Measurements from ENCODE around the gene TGM6. TPM values are rescaled to one million over a fixed set of nuclear protein-coding genes. Genes with fewer than 3 reads are reported as not detected.

The TGM6 gene
- total and polyA plus RNA-seq, 2 experiments from 2014 or later = not detected

DNA sequence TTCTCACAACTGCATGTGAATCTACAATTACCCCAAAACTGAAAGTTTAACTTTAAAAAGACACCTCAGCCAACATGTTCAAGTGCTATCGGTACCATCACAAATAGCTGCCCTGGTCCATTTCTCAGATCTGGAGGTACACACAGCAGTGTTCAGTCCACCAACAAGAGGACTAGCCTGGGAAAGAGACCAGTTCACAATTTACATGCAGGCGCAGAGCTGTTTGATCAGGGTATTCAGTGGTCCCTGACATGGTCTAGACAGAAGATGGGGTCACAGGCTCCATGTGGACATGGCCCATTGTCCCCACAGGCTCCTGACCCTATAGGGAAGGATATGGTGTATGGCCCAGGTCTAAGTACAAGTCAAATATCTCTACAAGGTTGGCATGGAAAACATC is 15.6 kb upstream of the TGM6 start:
- Histone ChIP-seq H3K27me3 (no peaks in the 10 kb centered on the region), H3K79me2 (no peaks in the 10 kb centered on the region), H4K20me1 (ENCODE audit: insufficient read depth, poor library complexity, severe bottlenecking) (no peaks in the 10 kb centered on the region), H2AFZ (no peak overlapping the region), H3K4me2 (no peak overlapping the region), H3K4me1 (ENCODE audit: insufficient read depth) (no peaks in the 10 kb centered on the region), H3K4me3 (no peak overlapping the region), H3K27ac (no peak overlapping the region), H3K9me3 (ENCODE audit: low read depth) (peaks cover 6% of the 10 kb centered on the region), H3K36me3 (replicated peaks; ENCODE audit: insufficient read depth, low read depth) (no peaks in the 10 kb centered on the region), H3K9me2 (replicated peaks; ENCODE audit: insufficient read depth) (no peaks in the 10 kb centered on the region)
- WGBS (ENCODE audit: low lambda C conversion rate, missing lambda C conversion rate) = 96% methylated on average over 2 of the region's 2 CpGs
- TF ChIP-seq, protein P1, sequence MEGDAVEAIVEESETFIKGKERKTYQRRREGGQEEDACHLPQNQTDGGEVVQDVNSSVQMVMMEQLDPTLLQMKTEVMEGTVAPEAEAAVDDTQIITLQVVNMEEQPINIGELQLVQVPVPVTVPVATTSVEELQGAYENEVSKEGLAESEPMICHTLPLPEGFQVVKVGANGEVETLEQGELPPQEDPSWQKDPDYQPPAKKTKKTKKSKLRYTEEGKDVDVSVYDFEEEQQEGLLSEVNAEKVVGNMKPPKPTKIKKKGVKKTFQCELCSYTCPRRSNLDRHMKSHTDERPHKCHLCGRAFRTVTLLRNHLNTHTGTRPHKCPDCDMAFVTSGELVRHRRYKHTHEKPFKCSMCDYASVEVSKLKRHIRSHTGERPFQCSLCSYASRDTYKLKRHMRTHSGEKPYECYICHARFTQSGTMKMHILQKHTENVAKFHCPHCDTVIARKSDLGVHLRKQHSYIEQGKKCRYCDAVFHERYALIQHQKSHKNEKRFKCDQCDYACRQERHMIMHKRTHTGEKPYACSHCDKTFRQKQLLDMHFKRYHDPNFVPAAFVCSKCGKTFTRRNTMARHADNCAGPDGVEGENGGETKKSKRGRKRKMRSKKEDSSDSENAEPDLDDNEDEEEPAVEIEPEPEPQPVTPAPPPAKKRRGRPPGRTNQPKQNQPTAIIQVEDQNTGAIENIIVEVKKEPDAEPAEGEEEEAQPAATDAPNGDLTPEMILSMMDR (IDR thresholded peaks at IDR 0.05; ENCODE audit: poor library complexity) = no peak
- TF ChIP-seq EZH2 (IDR thresholded peaks at IDR 0.05; ENCODE audit: borderline replicate concordance) (no peak), EZH2phosphoT487 (IDR thresholded peaks at IDR 0.05; ENCODE audit: low read depth, severe bottlenecking, unreplicated experiment) (no peak)
- no peak for DNase-seq (ENCODE audit: low spot score)

DNA sequence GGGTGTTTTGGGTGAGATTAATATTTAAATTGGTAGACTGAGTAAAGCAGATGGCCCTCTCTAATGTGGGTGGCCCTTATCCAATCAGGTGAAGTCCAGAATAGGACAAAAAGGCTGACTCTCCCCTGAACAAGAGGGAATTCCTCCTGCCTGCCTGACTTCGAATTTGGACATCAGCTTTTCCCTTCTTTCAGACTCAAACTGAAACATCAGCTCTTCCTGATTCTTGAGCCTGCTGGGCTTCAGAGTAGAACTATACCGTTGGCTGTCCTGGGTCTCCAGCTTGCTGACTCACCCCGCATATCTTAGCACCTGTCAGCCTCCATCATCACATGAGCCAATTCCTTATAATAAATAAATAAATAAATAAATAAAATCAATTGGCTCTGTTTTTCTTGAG is 15.0 kb upstream of the TGM6 start:
- no peaks in the 10 kb centered on the region for H3K9me2 ChIP-seq (replicated peaks; ENCODE audit: insufficient read depth)
- no peak overlapping the region for H3K4me3 ChIP-seq
- H3K9me3 ChIP-seq (ENCODE audit: low read depth) = peaks cover 5% of the 10 kb centered on the region
- TF ChIP-seq EZH2 (IDR thresholded peaks at IDR 0.05; ENCODE audit: borderline replicate concordance) = no peak
- TF ChIP-seq EZH2phosphoT487 (IDR thresholded peaks at IDR 0.05; ENCODE audit: low read depth, severe bottlenecking, unreplicated experiment) = no peak
- TF ChIP-seq, protein P1 (IDR thresholded peaks at IDR 0.05; ENCODE audit: poor library complexity) = no peak
- no peaks in the 10 kb centered on the region for H3K4me1 ChIP-seq (ENCODE audit: insufficient read depth)
- H3K79me2 ChIP-seq = no peaks in the 10 kb centered on the region
- no peaks in the 10 kb centered on the region for H3K27me3 ChIP-seq
- DNase-seq (ENCODE audit: low spot score) = no peak
- 71% methylated on average over 3 of the region's 3 CpGs for WGBS (ENCODE audit: low lambda C conversion rate, missing lambda C conversion rate)
- no peak overlapping the region for H3K27ac ChIP-seq
- no peak overlapping the region for H2AFZ ChIP-seq
- H3K4me2 ChIP-seq = no peak overlapping the region
- H3K36me3 ChIP-seq (replicated peaks; ENCODE audit: insufficient read depth, low read depth) = no peaks in the 10 kb centered on the region
- H4K20me1 ChIP-seq (ENCODE audit: insufficient read depth, poor library complexity, severe bottlenecking) = no peaks in the 10 kb centered on the region

DNA sequence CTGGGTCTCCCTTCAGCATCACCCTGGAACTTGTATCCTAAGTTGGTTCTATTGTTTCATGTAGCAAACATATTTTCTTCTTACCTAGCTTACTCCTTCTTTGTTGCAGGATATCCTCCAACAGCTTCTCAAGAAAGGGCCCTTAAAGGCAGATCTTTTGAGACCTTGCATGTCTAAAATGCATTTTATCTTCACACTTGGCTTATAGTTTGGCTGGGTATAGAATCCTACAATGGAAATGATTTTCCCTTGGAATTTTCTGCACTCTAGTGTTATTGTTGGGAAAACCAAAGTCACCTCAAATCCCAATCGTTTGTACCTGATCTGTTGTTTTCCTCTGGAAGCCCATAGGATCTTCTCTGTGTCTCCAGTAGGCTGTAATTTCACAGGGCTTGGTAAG is 12.1 kb upstream of the TGM6 start:
- Histone ChIP-seq H4K20me1 (ENCODE audit: insufficient read depth, poor library complexity, severe bottlenecking) (no peaks in the 10 kb centered on the region), H3K27ac (no peak overlapping the region), H3K27me3 (no peaks in the 10 kb centered on the region), H3K36me3 (replicated peaks; ENCODE audit: insufficient read depth, low read depth) (no peaks in the 10 kb centered on the region), H3K9me2 (replicated peaks; ENCODE audit: insufficient read depth) (no peaks in the 10 kb centered on the region), H3K79me2 (no peaks in the 10 kb centered on the region), H3K4me2 (no peak overlapping the region), H3K4me1 (ENCODE audit: insufficient read depth) (no peaks in the 10 kb centered on the region), H2AFZ (no peak overlapping the region), H3K9me3 (ENCODE audit: low read depth) (no peaks in the 10 kb centered on the region), H3K4me3 (no peak overlapping the region)
- no peak for TF ChIP-seq EZH2 (IDR thresholded peaks at IDR 0.05; ENCODE audit: borderline replicate concordance)
- TF ChIP-seq, protein P1 (IDR thresholded peaks at IDR 0.05; ENCODE audit: poor library complexity) = no peak
- TF ChIP-seq EZH2phosphoT487 (IDR thresholded peaks at IDR 0.05; ENCODE audit: low read depth, severe bottlenecking, unreplicated experiment) = no peak
- 59% methylated on average over 1 of the region's 1 CpG for WGBS (ENCODE audit: low lambda C conversion rate, missing lambda C conversion rate)
- DNase-seq (ENCODE audit: low spot score) = no peak

DNA sequence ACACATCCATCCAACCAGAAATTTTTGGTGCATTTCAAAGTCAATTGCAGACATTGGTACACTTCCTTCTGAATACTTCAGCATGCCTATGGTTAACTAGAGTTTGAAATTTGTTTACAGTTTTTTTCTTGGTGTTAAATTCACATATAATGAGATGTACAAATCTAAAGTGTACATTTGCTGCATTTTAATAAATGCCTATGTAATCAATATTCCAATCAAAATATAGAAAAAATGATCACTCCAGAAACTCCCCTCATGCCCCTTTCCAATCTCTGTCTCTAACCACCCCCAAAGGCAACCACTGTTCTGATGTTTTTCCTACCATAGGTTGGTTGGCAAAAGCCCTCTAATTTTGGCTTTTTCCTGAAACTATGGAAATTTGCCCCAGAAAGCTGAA is 7.6 kb upstream of the TGM6 start:
- Histone ChIP-seq H4K20me1 (ENCODE audit: insufficient read depth, poor library complexity, severe bottlenecking) (no peaks in the 10 kb centered on the region), H3K27me3 (peaks cover 3% of the 10 kb centered on the region), H3K9me2 (replicated peaks; ENCODE audit: insufficient read depth) (no peaks in the 10 kb centered on the region), H3K4me2 (no peak overlapping the region), H3K36me3 (replicated peaks; ENCODE audit: insufficient read depth, low read depth) (no peaks in the 10 kb centered on the region), H3K4me3 (no peak overlapping the region), H3K79me2 (no peaks in the 10 kb centered on the region), H3K9me3 (ENCODE audit: low read depth) (no peaks in the 10 kb centered on the region), H2AFZ (no peak overlapping the region), H3K27ac (no peak overlapping the region), H3K4me1 (ENCODE audit: insufficient read depth) (no peaks in the 10 kb centered on the region)
- TF ChIP-seq, protein P1 (IDR thresholded peaks at IDR 0.05; ENCODE audit: poor library complexity) = no peak
- no peak for TF ChIP-seq EZH2 (IDR thresholded peaks at IDR 0.05; ENCODE audit: borderline replicate concordance)
- no peak for DNase-seq (ENCODE audit: low spot score)
